HepG2 (cell line): Measurements from ENCODE around the gene IL31. TPM values are rescaled to one million over a fixed set of nuclear protein-coding genes. Genes with fewer than 3 reads are reported as not detected.

Experiments used
- CSRNP1 ChIP-seq: sonication (generic); formaldehyde crosslinking; IDR thresholded peaks from 2 replicates; pipeline ENCODE4 v1.8.1; 2023; ENCODE audit warnings: mild to moderate bottlenecking, missing genetic modification reagents
- CSRNP2 ChIP-seq: sonication (generic); formaldehyde crosslinking; conservative IDR thresholded peaks from 2 replicates; pipeline ENCODE4 v1.8.0; 2022; ENCODE audit warnings: low read depth, missing genetic modification reagents
- CTCF ChIP-seq: sonication (generic); formaldehyde crosslinking; IDR thresholded peaks from 2 replicates; pipeline ENCODE4 v1.5.0; 2020; ENCODE audit warnings: mild to moderate bottlenecking, missing genetic modification reagents, moderate library complexity
- HCFC1 ChIP-seq: fragments of 150-350 bp; IDR thresholded peaks from 2 replicates; pipeline ENCODE4 v1.6.1; 2014; ENCODE audit warnings: low read depth, low read length
- HNF1B ChIP-seq: sonication (generic); formaldehyde crosslinking; IDR thresholded peaks from 2 replicates; pipeline ENCODE4 v1.5.1; 2020; ENCODE audit warnings: mild to moderate bottlenecking, moderate library complexity, missing genetic modification reagents
- ISX ChIP-seq: sonication (generic); formaldehyde crosslinking; conservative IDR thresholded peaks from 2 replicates; pipeline ENCODE4 v1.5.0; 2020; ENCODE audit warnings: missing genetic modification reagents
- MXD3 ChIP-seq: IDR thresholded peaks from 2 replicates; pipeline ENCODE4 v1.6.1; 2016; ENCODE audit warnings: mild to moderate bottlenecking, missing biosample characterization, missing genetic modification reagents
- NRL ChIP-seq: sonication (generic); formaldehyde crosslinking; IDR thresholded peaks from 2 replicates; pipeline ENCODE4 v1.5.0; 2020; ENCODE audit warnings: missing genetic modification reagents, mild to moderate bottlenecking, moderate library complexity, borderline replicate concordance
- REXO4 ChIP-seq: sonication (generic); formaldehyde crosslinking; IDR thresholded peaks from 2 replicates; pipeline ENCODE4 v1.8.0; 2022; ENCODE audit warnings: missing genetic modification reagents, mild to moderate bottlenecking, borderline replicate concordance
- RXRB ChIP-seq: IDR thresholded peaks from 2 replicates; pipeline ENCODE4 v1.6.1; 2016; ENCODE audit warnings: borderline replicate concordance, missing genetic modification reagents, missing compliant biosample characterization
- SIN3A ChIP-seq: IDR thresholded peaks from 2 replicates; pipeline ENCODE4 v1.6.1; 2011; ENCODE audit warnings: low read depth, mild to moderate bottlenecking, control low read depth, low read length, borderline replicate concordance
- SRSF4 ChIP-seq: fragments of 200-400 bp; formaldehyde crosslinking; IDR thresholded peaks from one replicate; pipeline ENCODE4 v1.6.1; 2018; ENCODE audit warnings: mild to moderate bottlenecking, low read depth, low read length, moderate library complexity; ENCODE audit not compliant: poor library complexity, severe bottlenecking
- TCF7 ChIP-seq: sonication (generic); IDR thresholded peaks from 2 replicates; pipeline ENCODE4 v1.6.1; 2016; ENCODE audit warnings: antibody characterized with exemption, low read depth
- YEATS2 ChIP-seq: sonication (generic); formaldehyde crosslinking; IDR thresholded peaks from 2 replicates; pipeline ENCODE4 v1.4.0; 2020; ENCODE audit warnings: missing genetic modification reagents, borderline replicate concordance
- ZBTB10 ChIP-seq: sonication (generic); formaldehyde crosslinking; IDR thresholded peaks from 2 replicates; pipeline ENCODE4 v1.4.0; 2020; ENCODE audit warnings: missing genetic modification reagents, borderline replicate concordance
- ZNF317 ChIP-seq: sonication (generic); formaldehyde crosslinking; IDR thresholded peaks from 2 replicates; pipeline ENCODE4 v1.5.0; 2020; ENCODE audit warnings: mild to moderate bottlenecking, missing genetic modification reagents
- ZNF563 ChIP-seq: sonication (generic); formaldehyde crosslinking; IDR thresholded peaks from 2 replicates; pipeline ENCODE4 v1.8.0; 2022; ENCODE audit warnings: mild to moderate bottlenecking, moderate library complexity, missing genetic modification reagents
- ZNF598 ChIP-seq: sonication (generic); formaldehyde crosslinking; IDR thresholded peaks from 2 replicates; pipeline ENCODE4 v1.5.1; 2020; ENCODE audit warnings: mild to moderate bottlenecking, missing genetic modification reagents, borderline replicate concordance
- polyA plus RNA-seq, 8 experiments: library from polyadenylated mRNA; depleted of rRNA in 3 of 8; stranded (reverse) in 7 of 8; unstranded in 1 of 8; fragments of >200 nt; fragmentation: Illumina TruSeq in 4 of 8; extraction: Trizol in 4 of 8; gene quantifications; 2 replicates each; pipeline versions ENCODE4 v1.2.1 to v1.2.3, GENCODE V29; 2011 to 2016; ENCODE audit warnings: low read depth in 4 of 8, missing spikeins in 1 of 8, mixed read lengths in 1 of 8; ENCODE audit not compliant: insufficient read depth in 1 of 8
- total RNA-seq, 5 experiments: library from RNA; depleted of rRNA; stranded (reverse); fragments of >200 nt; fragmentation: Illumina TruSeq; extraction: Trizol; gene quantifications; 2 replicates each; pipeline ENCODE4 v1.2.3, GENCODE V29; 2016; ENCODE audit warnings: low read depth in 1 of 5

The IL31 gene
- total and polyA plus RNA-seq, 2 of the 13 experiments (the other 11 are each of a cell fraction or from before 2014, with no cell fraction given): not detected

GRCh38 chr12:122190842-122191668 lies 17.0 kb upstream of the IL31 start (continued):
- TF ChIP-seq HCFC1 (no peak), REXO4 (CRISPR knock-in tag) (no peak), CSRNP1 (no peak), ZBTB10 (CRISPR knock-in tag) (no peak), CTCF (CRISPR knock-in tag) (peak; percentile 90), HNF1B (CRISPR knock-in tag) (peak; percentile 43; the same call in 1 of the 2 replicates), ZNF317 (CRISPR knock-in tag) (no peak), SIN3A (no peak), MXD3 (no peak), NRL (CRISPR knock-in tag) (no peak), ZNF563 (CRISPR knock-in tag) (no peak), CSRNP2 (CRISPR knock-in tag) (no peak), SRSF4 (no peak), YEATS2 (CRISPR knock-in tag) (no peak), TCF7 (no peak), ISX (CRISPR knock-in tag) (no peak), RXRB (CRISPR knock-in tag) (0 out of 2 replicates have a peak, but pooled peaks have one; percentile 25), ZNF598 (no peak)
